ENCODE results near the gene ENOX2. TPM values are rescaled to one million over a fixed set of nuclear protein-coding genes. Genes with fewer than 3 reads are reported as not detected.

ENOX2 gene
- total RNA-seq, 1 experiment from 2014 or later = 6.0 TPM

Other genes with a start within 250 kb of the ENOX2 start
- not detected in 2 replicates for gene ARHGAP36, start 155.1 kb upstream of the ENOX2 start, total RNA-seq (2014; rRNA removed; shearing (Covaris generic); ENCODE audit: low replicate concordance)

Data from Karpas-422 (cell line).